ENCODE data around the gene MTO1.
"Not testable (repeated sequence)": the region's sequence is repeated elsewhere in the genome, so short reads cannot be mapped to it uniquely, and the experiment has no call there.

The MTO1 gene

GRCh38 chr6:73503027-73503772 lies 41.7 kb downstream of the MTO1 start:
- DNase-seq (ENCODE audit: low spot score) = no peak

GRCh38 chr6:73504160-73504559 lies 42.6 kb downstream of the MTO1 start:
- DNase-seq (ENCODE audit: low spot score) = no peak

GRCh38 chr6:73505142-73505541 lies 43.6 kb downstream of the MTO1 start:
- DNase-seq (ENCODE audit: low spot score) = no peak

GRCh38 chr6:73505705-73506104 lies 44.2 kb downstream of the MTO1 start:
- not testable (repeated sequence) for DNase-seq (ENCODE audit: low spot score)

GRCh38 chr6:73506246-73506645 lies 44.7 kb downstream of the MTO1 start:
- DNase-seq (ENCODE audit: low spot score) = no peak

GRCh38 chr6:73508776-73509175 lies 47.2 kb downstream of the MTO1 start:
- DNase-seq (ENCODE audit: low spot score) = no peak

GRCh38 chr6:73509851-73510250 lies 48.3 kb downstream of the MTO1 start:
- DNase-seq (ENCODE audit: low spot score) = no peak

- DNase-seq (ENCODE audit: low spot score) = no peak
These were observed 50.3 kb downstream of the MTO1 start for GRCh38 chr6:73511796-73512195.

GRCh38 chr6:73513496-73513854 lies 51.9 kb downstream of the MTO1 start:
- no peak for DNase-seq (ENCODE audit: low spot score)

GRCh38 chr6:73514746-73515110 lies 53.2 kb downstream of the MTO1 start:
- no peak for DNase-seq (ENCODE audit: low spot score)

- DNase-seq (ENCODE audit: low spot score) = no peak
These were observed 53.7 kb downstream of the MTO1 start for GRCh38 chr6:73515204-73515655.

- DNase-seq (ENCODE audit: low spot score) = no peak
These were observed 55.3 kb downstream of the MTO1 start for GRCh38 chr6:73516514-73517489.

GRCh38 chr6:73518100-73518981 lies 56.8 kb downstream of the MTO1 start:
- not testable (repeated sequence) for DNase-seq (ENCODE audit: low spot score)

GRCh38 chr6:73518982-73519881 lies 57.7 kb downstream of the MTO1 start:
- not testable (repeated sequence) for DNase-seq (ENCODE audit: low spot score)

- peak; percentile 77 for DNase-seq (ENCODE audit: low spot score)
These were observed 58.6 kb downstream of the MTO1 start for GRCh38 chr6:73519926-73520687.

- peak; percentile 100 for DNase-seq (ENCODE audit: low spot score)
These were observed 59.3 kb downstream of the MTO1 start, which contains the start of gene EEF1A1 for GRCh38 chr6:73520688-73521350. TSS of gene EEF1A1 (minus strand) at chr6:73521032. CDS start at chr6:73520026, 1,006 bp downstream.

- no peak for DNase-seq (ENCODE audit: low spot score)
These were observed 59.9 kb downstream of the MTO1 start for GRCh38 chr6:73521351-73521985.

GRCh38 chr6:73523434-73524123 lies 62.0 kb downstream of the MTO1 start:
- DNase-seq (ENCODE audit: low spot score) = peak; percentile 71

Measured in left forelimb (tissue), 1 donor.